WERI-Rb-1 (cell line): ENCODE data around the gene CLCN7.

Source experiments
- DNase-seq: peaks from one replicate; pipeline ENCODE4 v3.0.0-alpha.2; 2020
- H3K27ac ChIP-seq: fragments of 250-450 bp; sonication (Bioruptor Pico); 2 replicates; pipeline ENCODE4 v1.5.1; 2020; ENCODE audit warnings: mild to moderate bottlenecking, moderate library complexity
- H3K27me3 ChIP-seq: fragments of 250-450 bp; sonication (Bioruptor Pico); 2 replicates; pipeline ENCODE4 v1.5.1; 2021; ENCODE audit warnings: mild to moderate bottlenecking, low read depth, moderate library complexity; ENCODE audit not compliant: insufficient read depth, severe bottlenecking
- H3K36me3 ChIP-seq: fragments of 250-450 bp; sonication (Bioruptor Pico); 2 replicates; pipeline ENCODE4 v1.5.1; 2020; ENCODE audit warnings: mild to moderate bottlenecking, moderate library complexity
- H3K4me3 ChIP-seq: 2 replicates; pipeline ENCODE4 v1.5.1; 2011; ENCODE audit warnings: low read depth, mild to moderate bottlenecking, control low read depth, low read length
- H3K9me3 ChIP-seq: fragments of 250-450 bp; sonication (Bioruptor Pico); 2 replicates; pipeline ENCODE4 v1.5.1; 2021; ENCODE audit warnings: mild to moderate bottlenecking, moderate library complexity; ENCODE audit not compliant: severe bottlenecking
- TF ChIP-seq, protein P1 (sequence below): IDR thresholded peaks from 2 replicates; pipeline ENCODE4 v1.5.1; 2011; ENCODE audit warnings: low read depth, mild to moderate bottlenecking, control low read depth, inconsistent platforms, low read length

Gene CLCN7

DNA sequence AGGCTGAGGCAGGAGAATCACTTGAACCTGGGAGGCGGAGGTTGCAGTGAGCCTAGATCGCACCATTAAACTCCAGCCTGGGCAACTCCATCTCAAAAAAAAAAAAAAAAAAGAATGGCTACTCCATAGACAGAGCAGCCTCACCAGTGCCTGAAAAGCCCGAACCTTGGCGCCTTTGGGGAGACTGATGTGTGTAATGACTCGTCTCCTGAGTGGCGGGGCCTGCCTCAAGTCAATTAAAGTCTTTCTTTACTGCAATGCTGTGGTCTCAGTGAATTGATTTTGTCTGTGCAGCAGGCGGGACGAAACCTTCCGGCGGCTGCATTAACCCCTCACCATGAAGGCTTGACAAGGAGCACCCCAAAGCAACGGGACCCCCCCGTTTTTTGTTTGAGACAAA lies 50.8 kb downstream of the CLCN7 start:
- Histone ChIP-seq H3K9me3 (no peaks in the 10 kb centered on the region), H3K27ac (no peak overlapping the region), H3K27me3 (no peaks in the 10 kb centered on the region), H3K4me3 (no peak overlapping the region), H3K36me3 (no peaks in the 10 kb centered on the region; the same call in none of the 2 replicates)
- TF ChIP-seq, protein P1, sequence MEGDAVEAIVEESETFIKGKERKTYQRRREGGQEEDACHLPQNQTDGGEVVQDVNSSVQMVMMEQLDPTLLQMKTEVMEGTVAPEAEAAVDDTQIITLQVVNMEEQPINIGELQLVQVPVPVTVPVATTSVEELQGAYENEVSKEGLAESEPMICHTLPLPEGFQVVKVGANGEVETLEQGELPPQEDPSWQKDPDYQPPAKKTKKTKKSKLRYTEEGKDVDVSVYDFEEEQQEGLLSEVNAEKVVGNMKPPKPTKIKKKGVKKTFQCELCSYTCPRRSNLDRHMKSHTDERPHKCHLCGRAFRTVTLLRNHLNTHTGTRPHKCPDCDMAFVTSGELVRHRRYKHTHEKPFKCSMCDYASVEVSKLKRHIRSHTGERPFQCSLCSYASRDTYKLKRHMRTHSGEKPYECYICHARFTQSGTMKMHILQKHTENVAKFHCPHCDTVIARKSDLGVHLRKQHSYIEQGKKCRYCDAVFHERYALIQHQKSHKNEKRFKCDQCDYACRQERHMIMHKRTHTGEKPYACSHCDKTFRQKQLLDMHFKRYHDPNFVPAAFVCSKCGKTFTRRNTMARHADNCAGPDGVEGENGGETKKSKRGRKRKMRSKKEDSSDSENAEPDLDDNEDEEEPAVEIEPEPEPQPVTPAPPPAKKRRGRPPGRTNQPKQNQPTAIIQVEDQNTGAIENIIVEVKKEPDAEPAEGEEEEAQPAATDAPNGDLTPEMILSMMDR = no peak
- DNase-seq = no peak

DNA sequence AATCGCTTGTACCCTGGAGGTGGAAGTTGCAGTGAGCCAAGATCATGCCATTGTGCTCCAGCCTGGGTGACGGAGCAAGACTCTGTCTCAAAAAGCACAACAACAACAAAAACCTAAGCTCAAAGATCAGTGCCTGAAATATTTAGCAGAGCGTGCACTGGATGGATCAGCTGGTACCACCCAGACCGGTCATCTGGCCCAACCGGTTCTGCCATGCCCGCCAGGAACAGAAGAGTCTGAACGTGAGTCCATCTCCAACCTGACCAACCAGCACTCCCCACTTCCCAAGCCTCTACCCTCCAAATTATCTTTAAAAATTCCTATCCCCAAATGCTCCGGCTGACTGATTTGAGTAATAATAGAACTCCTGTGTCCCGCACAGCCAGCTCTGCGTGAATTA lies 52.8 kb downstream of the CLCN7 start:
- Histone ChIP-seq H3K27ac (peak overlapping the region; percentile 85; the same call in 1 of the 2 replicates), H3K9me3 (no peaks in the 10 kb centered on the region), H3K4me3 (no peak overlapping the region), H3K36me3 (peaks cover 11% of the 10 kb centered on the region), H3K27me3 (no peaks in the 10 kb centered on the region)
- no peak for DNase-seq
- TF ChIP-seq, protein P1 = no peak

DNA sequence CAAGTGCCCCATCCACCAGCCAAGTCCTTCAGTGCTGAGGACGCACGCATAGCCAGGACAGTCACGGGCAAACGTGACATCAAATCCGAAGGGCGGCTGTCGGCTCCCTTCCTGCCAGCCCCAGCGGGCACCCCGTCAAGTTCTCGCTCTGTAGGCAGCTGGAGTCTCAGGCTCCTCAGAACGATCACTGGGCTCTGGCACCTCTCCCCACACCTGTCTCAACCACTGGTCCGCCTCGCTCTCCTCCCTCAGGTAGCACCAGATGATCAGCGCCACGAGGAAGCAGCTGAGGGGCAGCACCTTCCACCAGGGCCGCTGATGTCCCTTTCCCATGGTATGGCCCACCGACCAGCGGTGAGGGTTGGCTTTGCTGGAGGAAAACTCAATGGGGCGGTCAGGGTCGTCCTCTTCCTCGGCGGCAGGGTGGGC lies 54.7 kb downstream of the CLCN7 start:
- Histone ChIP-seq H3K4me3 (peak overlapping the region; percentile 87), H3K9me3 (no peaks in the 10 kb centered on the region), H3K27ac (peak overlapping the region; percentile 85), H3K27me3 (no peaks in the 10 kb centered on the region), H3K36me3 (peaks cover 11% of the 10 kb centered on the region)
- DNase-seq = no peak
- TF ChIP-seq, protein P1 = no peak

DNA sequence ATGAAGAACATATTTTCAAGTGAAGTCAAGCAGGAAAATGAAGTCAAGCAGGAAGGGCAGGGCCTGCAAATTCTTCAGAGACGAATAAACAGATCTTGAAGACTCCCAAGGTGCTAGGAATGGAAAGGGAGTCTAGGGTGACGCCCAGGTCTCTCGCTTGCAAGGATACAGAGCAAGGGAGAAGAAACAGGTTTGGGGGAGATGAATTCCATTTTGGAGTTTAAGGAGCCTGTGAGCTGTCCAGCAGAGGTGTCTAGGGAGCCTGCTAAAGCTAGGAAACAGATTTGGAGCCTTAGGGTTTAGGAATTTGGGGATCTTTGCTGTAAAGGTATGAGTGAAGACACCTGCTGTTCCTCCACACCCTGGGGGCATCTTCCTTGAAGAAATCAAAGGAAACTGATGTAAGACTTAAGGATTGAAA lies 58.3 kb downstream of the CLCN7 start:
- peaks cover 15% of the 10 kb centered on the region for H3K36me3 ChIP-seq
- no peak overlapping the region for H3K27ac ChIP-seq
- no peaks in the 10 kb centered on the region for H3K27me3 ChIP-seq
- no peak overlapping the region for H3K4me3 ChIP-seq
- no peak for DNase-seq
- no peaks in the 10 kb centered on the region for H3K9me3 ChIP-seq
- TF ChIP-seq, protein P1 = no peak

DNA sequence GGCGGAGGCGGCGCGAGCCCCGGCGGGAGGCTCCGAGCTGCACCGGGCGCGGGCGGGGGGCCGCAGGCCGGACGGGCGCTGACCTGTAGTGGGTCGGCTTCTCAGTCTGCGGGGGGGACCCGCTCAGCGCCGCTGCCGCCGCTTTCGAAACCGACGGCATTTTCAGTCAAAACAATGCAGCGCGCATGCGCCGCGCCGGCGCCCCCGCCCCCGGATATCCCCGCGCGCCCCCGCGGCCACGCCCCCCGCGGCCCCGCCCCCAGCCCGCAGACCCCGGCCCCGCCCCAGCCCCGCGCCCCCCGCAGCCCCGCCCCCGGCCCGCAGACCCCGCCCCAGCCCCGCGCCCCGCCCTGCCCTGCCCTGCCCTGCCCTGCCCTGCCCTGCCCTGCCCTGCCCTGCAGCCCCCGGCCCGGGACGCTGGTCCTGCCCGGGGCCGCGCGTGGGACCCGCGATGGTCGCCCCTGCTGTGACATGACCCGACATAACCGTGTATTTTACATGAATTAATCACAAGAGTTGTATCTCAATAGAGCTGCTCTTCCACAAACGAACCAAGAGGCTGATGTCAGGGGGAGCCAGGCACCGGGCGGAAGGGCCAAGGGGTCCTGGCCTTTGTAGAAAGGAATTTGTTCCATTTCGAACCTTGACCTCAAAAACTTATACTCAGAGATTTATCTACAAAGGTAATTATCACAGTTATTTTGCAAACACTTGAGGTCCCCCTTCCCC lies 60.1 kb downstream of the CLCN7 start, which contains the start of gene UNKL:
UNKL (minus strand) TSS at position 173 of the 729 bp plus-strand sequence; CDS start at position 160, 13 bp downstream.
- Histone ChIP-seq H3K4me3 (peak within 1 kb of the TSS; percentile 82), H3K27me3 (no peaks in the 10 kb centered on the region), H3K36me3 (peaks cover 15% of the 10 kb centered on the region), H3K9me3 (no peaks in the 10 kb centered on the region), H3K27ac (peak within 1 kb of the TSS; percentile 62)
- DNase-seq = peak; percentile 74
- TF ChIP-seq, protein P1 = no peak
